Measurements from ENCODE around the gene GUCY1A2. TPM values are rescaled to one million over a fixed set of nuclear protein-coding genes. Genes with fewer than 3 reads are reported as not detected.

GUCY1A2 gene
- polyA plus RNA-seq, 3 donors = not detected

DNA sequence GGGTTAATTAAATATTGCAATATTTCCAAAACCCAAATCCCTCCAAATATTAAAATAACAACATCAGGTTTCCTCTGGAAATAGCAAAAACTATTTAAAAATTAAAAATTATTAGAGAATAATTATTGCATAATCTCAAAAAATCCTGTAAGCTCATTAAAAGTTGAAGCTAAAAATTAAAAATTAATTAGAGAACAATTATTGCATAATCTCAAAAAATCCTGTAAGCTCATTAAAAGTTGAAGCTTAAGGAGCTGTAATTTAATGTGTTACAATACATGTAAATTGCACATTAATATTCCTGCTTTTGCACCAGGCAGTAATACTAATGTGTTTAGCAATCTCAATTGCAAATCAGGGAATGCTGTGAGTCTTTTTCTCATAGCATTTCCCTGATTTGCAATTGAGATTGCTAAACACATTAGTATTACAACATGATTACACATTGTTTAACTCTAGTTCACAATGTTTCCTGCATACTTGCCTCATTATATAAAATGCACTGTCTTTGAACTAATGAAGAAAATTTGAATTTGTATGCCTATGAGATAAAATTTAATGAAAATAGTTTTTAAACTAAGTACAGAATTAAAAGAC, 247.7 kb downstream of the GUCY1A2 start:
- Histone ChIP-seq H4K20me1 (ENCODE audit: insufficient read depth, low read length) (no peaks in the 10 kb centered on the region), H3K4me2 (replicated peaks; ENCODE audit: extremely low read depth, low read length, poor library complexity, severe bottlenecking) (no peak overlapping the region), H2AFZ (ENCODE audit: insufficient read depth, low read depth, low read length, poor library complexity, severe bottlenecking) (no peak overlapping the region), H3K79me2 (ENCODE audit: insufficient read depth, low read length) (no peaks in the 10 kb centered on the region), H3K9me3 (replicated peaks in 1 of 2; ENCODE audit: control insufficient read depth in 1 of 2, insufficient read depth in 1 of 2, low read length in 2 of 2) (no peaks in the 10 kb centered on the region), H3K36me3 (replicated peaks in 1 of 2; ENCODE audit: control insufficient read depth in 1 of 2, insufficient read depth in 2 of 2, low read length in 2 of 2) (no peaks in the 10 kb centered on the region), H3K9ac (ENCODE audit: insufficient read depth, low read length, poor library complexity, severe bottlenecking) (no peak overlapping the region), H3K4me3 (replicated peaks in 1 of 3; ENCODE audit: low read depth in 2 of 3, low read length in 3 of 3) (no peak overlapping the region), H3K27me3 (ENCODE audit: control insufficient read depth in 2 of 2, insufficient read depth in 2 of 2, low read length in 2 of 2) (no peaks in the 10 kb centered on the region), H3K4me1 (ENCODE audit: control insufficient read depth in 1 of 2, insufficient read depth in 2 of 2, low read length in 2 of 2) (no peaks in the 10 kb centered on the region), H3K27ac (ENCODE audit: low read depth in 1 of 2, low read length in 2 of 2) (no peak overlapping the region)
- H3K4me3 Mint-ChIP-seq = no peak overlapping the region
- TF ChIP-seq, protein P1, sequence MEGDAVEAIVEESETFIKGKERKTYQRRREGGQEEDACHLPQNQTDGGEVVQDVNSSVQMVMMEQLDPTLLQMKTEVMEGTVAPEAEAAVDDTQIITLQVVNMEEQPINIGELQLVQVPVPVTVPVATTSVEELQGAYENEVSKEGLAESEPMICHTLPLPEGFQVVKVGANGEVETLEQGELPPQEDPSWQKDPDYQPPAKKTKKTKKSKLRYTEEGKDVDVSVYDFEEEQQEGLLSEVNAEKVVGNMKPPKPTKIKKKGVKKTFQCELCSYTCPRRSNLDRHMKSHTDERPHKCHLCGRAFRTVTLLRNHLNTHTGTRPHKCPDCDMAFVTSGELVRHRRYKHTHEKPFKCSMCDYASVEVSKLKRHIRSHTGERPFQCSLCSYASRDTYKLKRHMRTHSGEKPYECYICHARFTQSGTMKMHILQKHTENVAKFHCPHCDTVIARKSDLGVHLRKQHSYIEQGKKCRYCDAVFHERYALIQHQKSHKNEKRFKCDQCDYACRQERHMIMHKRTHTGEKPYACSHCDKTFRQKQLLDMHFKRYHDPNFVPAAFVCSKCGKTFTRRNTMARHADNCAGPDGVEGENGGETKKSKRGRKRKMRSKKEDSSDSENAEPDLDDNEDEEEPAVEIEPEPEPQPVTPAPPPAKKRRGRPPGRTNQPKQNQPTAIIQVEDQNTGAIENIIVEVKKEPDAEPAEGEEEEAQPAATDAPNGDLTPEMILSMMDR (IDR thresholded peaks at IDR 0.05) = no peak
- H3K36me3 Mint-ChIP-seq = no peaks in the 10 kb centered on the region
- H3K4me1 Mint-ChIP-seq = no peaks in the 10 kb centered on the region
- peaks cover 0 to 1% (median 0%) of the 10 kb centered on the region in 3 donors for H3K27me3 Mint-ChIP-seq (ENCODE audit: low read depth in 3 of 3)
- H3K27ac Mint-ChIP-seq = no peak overlapping the region
- intact Hi-C loops (cut with micrococcal nuclease) = no loop called here
- no peaks in the 10 kb centered on the region for H3K9me3 Mint-ChIP-seq
- DNase-seq = no peak

GRCh38 chr11:106765469-106766258, 252.6 kb downstream of the GUCY1A2 start:
- TF ChIP-seq, protein P1 (IDR thresholded peaks at IDR 0.05) = no peak
- Histone ChIP-seq H3K4me3 (replicated peaks in 1 of 3; ENCODE audit: low read depth in 2 of 3, low read length in 3 of 3) (no peak overlapping the region), H4K20me1 (ENCODE audit: insufficient read depth, low read length) (no peaks in the 10 kb centered on the region), H3K27ac (ENCODE audit: low read depth in 1 of 2, low read length in 2 of 2) (no peak overlapping the region), H3K9me3 (replicated peaks in 1 of 2; ENCODE audit: control insufficient read depth in 1 of 2, insufficient read depth in 1 of 2, low read length in 2 of 2) (no peaks in the 10 kb centered on the region), H3K4me2 (replicated peaks; ENCODE audit: extremely low read depth, low read length, poor library complexity, severe bottlenecking) (no peak overlapping the region), H2AFZ (ENCODE audit: insufficient read depth, low read depth, low read length, poor library complexity, severe bottlenecking) (no peak overlapping the region), H3K9ac (ENCODE audit: insufficient read depth, low read length, poor library complexity, severe bottlenecking) (no peak overlapping the region), H3K4me1 (ENCODE audit: control insufficient read depth in 1 of 2, insufficient read depth in 2 of 2, low read length in 2 of 2) (no peaks in the 10 kb centered on the region), H3K79me2 (ENCODE audit: insufficient read depth, low read length) (no peaks in the 10 kb centered on the region), H3K36me3 (replicated peaks in 1 of 2; ENCODE audit: control insufficient read depth in 1 of 2, insufficient read depth in 2 of 2, low read length in 2 of 2) (no peaks in the 10 kb centered on the region), H3K27me3 (ENCODE audit: control insufficient read depth in 2 of 2, insufficient read depth in 2 of 2, low read length in 2 of 2) (no peaks in the 10 kb centered on the region)
- H3K27ac Mint-ChIP-seq = no peak overlapping the region
- intact Hi-C loops (cut with micrococcal nuclease) = no loop called here
- DNase-seq = no peak
- WGBS (ENCODE audit: insufficient coverage) = no CpG with 5 or more reads among the region's 2 CpGs
- no peak overlapping the region for H3K4me3 Mint-ChIP-seq
- no peaks in the 10 kb centered on the region for H3K4me1 Mint-ChIP-seq
- H3K36me3 Mint-ChIP-seq = no peaks in the 10 kb centered on the region
- peaks cover 0 to under 1% (median 0%) of the 10 kb centered on the region in 7 donors for H3K9me3 Mint-ChIP-seq
- peaks cover 0 to 1% (median 0%) of the 10 kb centered on the region in 3 donors for H3K27me3 Mint-ChIP-seq (ENCODE audit: low read depth in 3 of 3)

All from CD14-positive monocyte (primary cell).